HG02610 (cell line): ENCODE results near the gene SCMH1.

Experiments used
- ATAC-seq: cut with Tn5 transposase; IDR thresholded peaks from one replicate; pipeline ENCODE4 v1.9.1; 2021; ENCODE audit warnings: mild to moderate bottlenecking, moderate library complexity; ENCODE audit not compliant: unreplicated experiment

Gene SCMH1

GRCh38 chr1:41013024-41013423 lies 229.1 kb downstream of the SCMH1 start:
- no peak for ATAC-seq

- ATAC-seq, result no peak
Observed at GRCh38 chr1:41010345-41010744, 231.8 kb downstream of the SCMH1 start.

- no peak for ATAC-seq
Observed at GRCh38 chr1:41009466-41009865, 232.6 kb downstream of the SCMH1 start.

- no peak for ATAC-seq
Observed at GRCh38 chr1:41006942-41007865, 234.9 kb downstream of the SCMH1 start.

GRCh38 chr1:41005876-41006275 lies 236.2 kb downstream of the SCMH1 start:
- ATAC-seq, result no peak

GRCh38 chr1:41003640-41004220 lies 238.4 kb downstream of the SCMH1 start:
- ATAC-seq, result peak; percentile 98

- no peak for ATAC-seq
Observed at GRCh38 chr1:41003127-41003639, 238.9 kb downstream of the SCMH1 start.

GRCh38 chr1:40998668-40999067 lies 243.4 kb downstream of the SCMH1 start:
- ATAC-seq, result no peak

GRCh38 chr1:40997096-40997495 lies 245.0 kb downstream of the SCMH1 start:
- no peak for ATAC-seq

GRCh38 chr1:40989066-40989465 lies 253.0 kb downstream of the SCMH1 start:
- no peak for ATAC-seq

GRCh38 chr1:40988280-40988679 lies 253.8 kb downstream of the SCMH1 start:
- ATAC-seq, result no peak

GRCh38 chr1:40987439-40988276 lies 254.4 kb downstream of the SCMH1 start:
- no peak for ATAC-seq

- no peak for ATAC-seq
Observed at GRCh38 chr1:40986956-40987355, 255.2 kb downstream of the SCMH1 start.

- no peak for ATAC-seq
Observed at GRCh38 chr1:40986328-40986783, 255.8 kb downstream of the SCMH1 start.

- no peak for ATAC-seq
Observed at GRCh38 chr1:40985875-40986274, 256.2 kb downstream of the SCMH1 start.

- no peak for ATAC-seq
Observed at GRCh38 chr1:40985161-40985560, 256.9 kb downstream of the SCMH1 start.

GRCh38 chr1:40984531-40984930 lies 257.6 kb downstream of the SCMH1 start:
- ATAC-seq, result no peak

- no peak for ATAC-seq
Observed at GRCh38 chr1:40984066-40984465, 258.0 kb downstream of the SCMH1 start.

GRCh38 chr1:40983286-40983685 lies 258.8 kb downstream of the SCMH1 start:
- no peak for ATAC-seq

GRCh38 chr1:40982721-40983120 lies 259.4 kb downstream of the SCMH1 start:
- no peak for ATAC-seq
